Measurements from ENCODE around the gene NETO2. TPM values are rescaled to one million over a fixed set of nuclear protein-coding genes. Genes with fewer than 3 reads are reported as not detected.

NETO2 gene
- polyA plus RNA-seq, 1 donor from 2014 or later, result 101 TPM

GRCh38 chr16:47055136-47055885 lies 88.4 kb downstream of the NETO2 start (continued):
- no peak for TF ChIP-seq CTCF (IDR thresholded peaks at IDR 0.05; ENCODE audit: poor library complexity, severe bottlenecking)
- TF ChIP-seq TAF1 (IDR thresholded peaks at IDR 0.05; ENCODE audit: low read depth), result no peak

- Histone ChIP-seq H3K4me2 (ENCODE audit: low read length) (no peak overlapping the region), H2AFZ (ENCODE audit: low read depth, low read length) (no peak overlapping the region), H3K27ac (ENCODE audit: low read length) (no peak overlapping the region), H3K9ac (ENCODE audit: low read length) (no peak overlapping the region), H3K9me3 (ENCODE audit: low read length) (no peaks in the 10 kb centered on the region), H3K79me2 (replicated peaks; ENCODE audit: insufficient read depth, low read length) (no peaks in the 10 kb centered on the region), H3K27me3 (ENCODE audit: insufficient read depth, low read depth, low read length) (no peaks in the 10 kb centered on the region), H4K20me1 (ENCODE audit: insufficient read depth) (no peaks in the 10 kb centered on the region), H3K4me3 (ENCODE audit: low read length) (no peak overlapping the region), H3K9me2 (ENCODE audit: insufficient read depth, low read length) (no peaks in the 10 kb centered on the region), H3F3A (ENCODE audit: insufficient read depth, low read length, poor library complexity, severe bottlenecking) (no peaks in the 10 kb centered on the region), H3K36me3 (ENCODE audit: insufficient read depth, low read length) (no peaks in the 10 kb centered on the region)
- TF ChIP-seq RAD21 (conservative IDR thresholded peaks at IDR 0.05) (no peak), CTCF (IDR thresholded peaks at IDR 0.05; ENCODE audit: poor library complexity, severe bottlenecking) (no peak)
Observed at GRCh38 chr16:47054306-47054705, 89.4 kb downstream of the NETO2 start.

- H3K9me2 ChIP-seq (ENCODE audit: insufficient read depth, low read length), result no peaks in the 10 kb centered on the region
- no peaks in the 10 kb centered on the region for H3K36me3 ChIP-seq (ENCODE audit: insufficient read depth, low read length)
- TF ChIP-seq CTCF (IDR thresholded peaks at IDR 0.05; ENCODE audit: poor library complexity, severe bottlenecking) (no peak), RAD21 (conservative IDR thresholded peaks at IDR 0.05) (no peak), SMC3 (conservative IDR thresholded peaks at IDR 0.05; ENCODE audit: poor library complexity) (no peak)
- H3K9me3 ChIP-seq (ENCODE audit: low read length), result no peaks in the 10 kb centered on the region
- no peak overlapping the region for H2AFZ ChIP-seq (ENCODE audit: low read depth, low read length)
- no peak overlapping the region for H3K4me2 ChIP-seq (ENCODE audit: low read length)
- H3K27me3 ChIP-seq (ENCODE audit: insufficient read depth, low read depth, low read length), result no peaks in the 10 kb centered on the region
- H4K20me1 ChIP-seq (ENCODE audit: insufficient read depth), result no peaks in the 10 kb centered on the region
- no peak overlapping the region for H3K27ac ChIP-seq (ENCODE audit: low read length)
- no peaks in the 10 kb centered on the region for H3K79me2 ChIP-seq (replicated peaks; ENCODE audit: insufficient read depth, low read length)
- H3K9ac ChIP-seq (ENCODE audit: low read length), result no peak overlapping the region
- no peak overlapping the region for H3K4me3 ChIP-seq (ENCODE audit: low read length)
- H3F3A ChIP-seq (ENCODE audit: insufficient read depth, low read length, poor library complexity, severe bottlenecking), result no peaks in the 10 kb centered on the region
Observed at GRCh38 chr16:47053895-47054294, 89.8 kb downstream of the NETO2 start.

Data from neural cell (in vitro differentiated cells).